ENCODE measurements around the gene DENND10.
"Not testable (repeated sequence)": the region's sequence is repeated elsewhere in the genome, so short reads cannot be mapped to it uniquely, and the experiment has no call there.

The DENND10 gene

GRCh38 chr10:119176166-119176565 lies 72.3 kb downstream of the DENND10 start:
- DNase-seq: no peak

- no peak for DNase-seq
Observed at GRCh38 chr10:119177708-119178371, 73.9 kb downstream of the DENND10 start.

GRCh38 chr10:119178372-119179119 lies 74.6 kb downstream of the DENND10 start, which contains the start of gene PRDX3:
Gene PRDX3 (minus strand): TSS chr10:119178812. CDS start chr10:119178790, 22 bp downstream.
- peak; percentile 92 for DNase-seq

GRCh38 chr10:119180850-119181400 lies 77.0 kb downstream of the DENND10 start:
- DNase-seq: not testable (repeated sequence)

GRCh38 chr10:119183664-119184412 lies 79.9 kb downstream of the DENND10 start:
- DNase-seq: no peak
